ENCODE data around the gene JAK2.

- TF ChIP-seq, protein P1, sequence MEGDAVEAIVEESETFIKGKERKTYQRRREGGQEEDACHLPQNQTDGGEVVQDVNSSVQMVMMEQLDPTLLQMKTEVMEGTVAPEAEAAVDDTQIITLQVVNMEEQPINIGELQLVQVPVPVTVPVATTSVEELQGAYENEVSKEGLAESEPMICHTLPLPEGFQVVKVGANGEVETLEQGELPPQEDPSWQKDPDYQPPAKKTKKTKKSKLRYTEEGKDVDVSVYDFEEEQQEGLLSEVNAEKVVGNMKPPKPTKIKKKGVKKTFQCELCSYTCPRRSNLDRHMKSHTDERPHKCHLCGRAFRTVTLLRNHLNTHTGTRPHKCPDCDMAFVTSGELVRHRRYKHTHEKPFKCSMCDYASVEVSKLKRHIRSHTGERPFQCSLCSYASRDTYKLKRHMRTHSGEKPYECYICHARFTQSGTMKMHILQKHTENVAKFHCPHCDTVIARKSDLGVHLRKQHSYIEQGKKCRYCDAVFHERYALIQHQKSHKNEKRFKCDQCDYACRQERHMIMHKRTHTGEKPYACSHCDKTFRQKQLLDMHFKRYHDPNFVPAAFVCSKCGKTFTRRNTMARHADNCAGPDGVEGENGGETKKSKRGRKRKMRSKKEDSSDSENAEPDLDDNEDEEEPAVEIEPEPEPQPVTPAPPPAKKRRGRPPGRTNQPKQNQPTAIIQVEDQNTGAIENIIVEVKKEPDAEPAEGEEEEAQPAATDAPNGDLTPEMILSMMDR (conservative IDR thresholded peaks at IDR 0.05 in 1 of 2, IDR thresholded peaks at IDR 0.05 in 1 of 2; ENCODE audit: extremely low read depth in 1 of 2, insufficient read depth in 1 of 2, low read depth in 1 of 2, low read length in 2 of 2) = no peak
- no peak for TF ChIP-seq EZH2 (IDR thresholded peaks at IDR 0.05; ENCODE audit: borderline replicate concordance, low read length)
These were observed 137.0 kb downstream of the JAK2 start for GRCh38 chr9:5122116-5122515.

Measured in mammary epithelial cell (primary cell).